Gastrocnemius medialis (tissue), 4 donors: ENCODE results near the gene CCBE1. TPM values are rescaled to one million over a fixed set of nuclear protein-coding genes. Genes with fewer than 3 reads are reported as not detected.

Experiments used
- ATAC-seq, 2 donors: fragments of 150-250 bp; one replicate each; pipeline ENCODE4 v1.9.1; 2016
- DNase-seq, 2 donors: peaks; one replicate each; pipeline ENCODE4 v3.0.0-alpha.2; 2019
- H3K27ac ChIP-seq, 4 donors: fragments of 200-600 bp; sonication (generic); 1 replicate in 1 of 4; 2 replicates in 3 of 4; pipeline ENCODE4 v1.5.1; 2016 to 2018; ENCODE audit warnings: mild to moderate bottlenecking in 2 of 4, moderate library complexity in 1 of 4
- H3K27me3 ChIP-seq, 3 donors: fragments of 200-600 bp; sonication (generic) in 2 of 3; 1 replicate in 1 of 3; 2 replicates in 2 of 3; pipeline versions ENCODE4 v1.5.1 to v1.6.0; 2016 to 2019; ENCODE audit warnings: mild to moderate bottlenecking in 1 of 3, moderate library complexity in 1 of 3
- H3K36me3 ChIP-seq, 2 donors: fragments of 200-600 bp; sonication (generic) in 1 of 2; one replicate each; pipeline ENCODE4 v1.5.1; 2017 to 2018
- H3K4me1 ChIP-seq, 2 donors: fragments of 200-600 bp; sonication (generic) in 1 of 2; one replicate each; pipeline ENCODE4 v1.5.1; 2016 to 2017; ENCODE audit warnings: mild to moderate bottlenecking in 2 of 2
- H3K4me3 ChIP-seq, 4 donors: fragments of 200-600 bp; sonication (generic) in 3 of 4; 1 replicate in 1 of 4; 2 replicates in 3 of 4; pipeline ENCODE4 v1.5.1; 2016 to 2019; ENCODE audit warnings: mild to moderate bottlenecking in 2 of 4
- H3K9me3 ChIP-seq, 3 donors: fragments of 200-600 bp; sonication (generic) in 2 of 3; 1 replicate in 1 of 3; 2 replicates in 2 of 3; pipeline ENCODE4 v1.5.1; 2016 to 2019
- CTCF ChIP-seq, 5 experiments: fragments of 450-650 bp in 3 of 5; fragments of 200-600 bp in 2 of 5; sonication (generic) in 2 of 5; IDR thresholded peaks in 4 of 5; conservative IDR thresholded peaks in 1 of 5; 1 replicate in 4 of 5; 2 replicates in 1 of 5; pipeline ENCODE4 v1.5.1; 2016 to 2019; ENCODE audit warnings: antibody characterized with exemption in 5 of 5, mild to moderate bottlenecking in 3 of 5, moderate library complexity in 3 of 5
- POLR2A ChIP-seq, 2 donors: fragments of 450-650 bp; IDR thresholded peaks; one replicate each; pipeline ENCODE4 v1.6.1; 2017; ENCODE audit warnings: antibody characterized with exemption in 2 of 2, mild to moderate bottlenecking in 2 of 2, moderate library complexity in 2 of 2
- in situ Hi-C, 4 donors: fragments of 200-750 bp; cut with MboI; loops; one replicate each; pipeline versions ENCODE4 v1.15.0 to v1.8.0; 2017; ENCODE audit warnings: low sequenced_read_pairs in 4 of 4
- intact Hi-C: fragments of 100-400 bp; cut with DNase I; formaldehyde crosslinking; loops from one replicate; pipeline ENCODE4 v1.15.1; 2023; ENCODE audit warnings: low total_unique reads
- total RNA-seq, 4 donors: library from RNA; depleted of rRNA; stranded (reverse); fragments of >200 nt; gene quantifications; one replicate each; pipeline versions ENCODE4 v1.1.0 to v1.2.3, GENCODE V29; 2016

CCBE1 gene
- total RNA-seq, 4 donors from 2014 or later = 0.44 to 2.7 (median 1.3) TPM

DNA sequence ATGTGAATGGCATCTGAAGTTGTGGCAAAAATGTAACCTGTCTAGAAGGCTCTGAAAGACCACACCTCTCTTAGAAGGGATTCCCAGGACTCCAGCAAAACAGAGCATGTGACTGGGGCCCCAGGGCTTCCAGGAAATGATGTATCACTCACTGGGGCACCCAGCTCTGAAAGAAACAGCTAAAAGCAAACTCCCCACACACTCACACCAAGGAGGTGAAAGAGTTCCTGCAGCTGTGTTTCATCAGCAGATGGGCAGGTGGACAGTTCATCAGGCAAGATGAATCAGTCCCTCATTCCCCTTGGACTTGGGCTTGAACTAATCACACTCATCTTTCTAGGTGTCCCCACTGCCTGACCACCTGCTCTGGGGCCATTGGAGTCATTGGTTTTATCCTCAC lies 76.2 kb downstream of the CCBE1 start:
- Histone ChIP-seq H3K27ac (no peak overlapping the region), H3K4me3 (no peak overlapping the region), H3K4me1 (no peaks in the 10 kb centered on the region), H3K36me3 (no peaks in the 10 kb centered on the region), H3K27me3 (peaks cover 0 to 3% (median 0%) of the 10 kb centered on the region in 3 donors), H3K9me3 (no peaks in the 10 kb centered on the region)
- no peak for ATAC-seq
- no peak for DNase-seq
- intact Hi-C loops (no loop called here), in situ Hi-C loops (no loop called here)
- TF ChIP-seq POLR2A (IDR thresholded peaks at IDR 0.05) (no peak), CTCF (IDR thresholded peaks at IDR 0.05 in 4 of 5, conservative IDR thresholded peaks at IDR 0.05 in 1 of 5) (no peak)

GRCh38 chr18:59620381-59620780 lies 76.8 kb downstream of the CCBE1 start:
- Histone ChIP-seq H3K27ac (no peak overlapping the region), H3K27me3 (peaks cover 0 to 3% (median 0%) of the 10 kb centered on the region in 3 donors), H3K4me1 (no peaks in the 10 kb centered on the region), H3K4me3 (no peak overlapping the region), H3K9me3 (no peaks in the 10 kb centered on the region), H3K36me3 (no peaks in the 10 kb centered on the region)
- in situ Hi-C loops = no loop called here
- ATAC-seq (no peak), DNase-seq (no peak)
- TF ChIP-seq POLR2A (IDR thresholded peaks at IDR 0.05) = no peak
- no peak for TF ChIP-seq CTCF (IDR thresholded peaks at IDR 0.05 in 4 of 5, conservative IDR thresholded peaks at IDR 0.05 in 1 of 5)
- intact Hi-C loops = no loop called here

GRCh38 chr18:59619816-59620215 lies 77.4 kb downstream of the CCBE1 start:
- no peak for DNase-seq
- Histone ChIP-seq H3K4me3 (no peak overlapping the region), H3K27me3 (peaks cover 0 to 3% (median 0%) of the 10 kb centered on the region in 3 donors), H3K27ac (no peak overlapping the region), H3K4me1 (no peaks in the 10 kb centered on the region), H3K36me3 (no peaks in the 10 kb centered on the region), H3K9me3 (no peaks in the 10 kb centered on the region)
- in situ Hi-C loops = no loop called here
- no peak for ATAC-seq
- TF ChIP-seq POLR2A (IDR thresholded peaks at IDR 0.05) (no peak), CTCF (IDR thresholded peaks at IDR 0.05 in 4 of 5, conservative IDR thresholded peaks at IDR 0.05 in 1 of 5) (no peak)
- intact Hi-C loops = no loop called here

- in situ Hi-C loops (no loop called here), intact Hi-C loops (no loop called here)
- Histone ChIP-seq H3K36me3 (no peaks in the 10 kb centered on the region), H3K27me3 (peaks cover 0 to 3% (median 0%) of the 10 kb centered on the region in 3 donors), H3K4me3 (no peak overlapping the region), H3K9me3 (no peaks in the 10 kb centered on the region), H3K27ac (no peak overlapping the region), H3K4me1 (no peaks in the 10 kb centered on the region)
- TF ChIP-seq POLR2A (IDR thresholded peaks at IDR 0.05) (no peak), CTCF (IDR thresholded peaks at IDR 0.05 in 4 of 5, conservative IDR thresholded peaks at IDR 0.05 in 1 of 5) (no peak)
- no peak for ATAC-seq
- DNase-seq = no peak
Observed at GRCh38 chr18:59617468-59617932, 79.7 kb downstream of the CCBE1 start.

- no peak for ATAC-seq
- Histone ChIP-seq H3K4me1 (no peaks in the 10 kb centered on the region), H3K27me3 (peaks cover 0 to 3% (median 0%) of the 10 kb centered on the region in 3 donors), H3K27ac (no peak overlapping the region), H3K36me3 (no peaks in the 10 kb centered on the region), H3K9me3 (no peaks in the 10 kb centered on the region), H3K4me3 (no peak overlapping the region)
- no peak for DNase-seq
- intact Hi-C loops = no loop called here
- TF ChIP-seq CTCF (IDR thresholded peaks at IDR 0.05 in 4 of 5, conservative IDR thresholded peaks at IDR 0.05 in 1 of 5) = no peak
- TF ChIP-seq POLR2A (IDR thresholded peaks at IDR 0.05) = no peak
- in situ Hi-C loops = no loop called here
Observed at GRCh38 chr18:59616501-59616900, 80.7 kb downstream of the CCBE1 start.
